RWPE1 (cell line): ENCODE measurements around the gene SPRING1.
"Not testable (repeated sequence)": the region's sequence is repeated elsewhere in the genome, so short reads cannot be mapped to it uniquely, and the experiment has no call there.

ENCODE experiments used
- CTCF ChIA-PET: fragments of 350-600 bp; sonication (Branson Sonifier 250); formaldehyde crosslinking; extraction: SDS; loops from one replicate; lab custom pipeline; 2021; lab: Yijun Ruan, JAX
- POLR2A ChIA-PET: fragments of 400-600 bp; formaldehyde crosslinking; extraction: SDS; loops from one replicate; lab custom pipeline; 2020; ENCODE audit warnings: antibody characterized with exemption; ENCODE audit not compliant: low non-redundant PET; lab: Yijun Ruan, JAX
- DNase-seq: peaks from one replicate; pipeline ENCODE4 v3.0.0; 2012; ENCODE audit warnings: low spot score
- H3K27ac ChIP-seq: fragments of 450-650 bp; 2 replicates; pipeline ENCODE4 v1.5.1; 2017
- CTCF ChIP-seq: fragments of 450-650 bp; conservative IDR thresholded peaks from 2 replicates; pipeline ENCODE4 v1.5.1; 2017; ENCODE audit warnings: low read depth, mild to moderate bottlenecking

The SPRING1 gene

GRCh38 chr12:116745554-116745953 lies 7.7 kb upstream of the SPRING1 start:
- no peak overlapping the region for H3K27ac ChIP-seq
- no peak for DNase-seq
- POLR2A ChIA-PET: no interaction called here
- CTCF ChIA-PET: interaction anchor here (0.6 to 0.7 kb wide), 2 partner anchors 20 to 50 kb away, joined by 3 to 5 read pairs; no protein-coding TSS in a partner anchor
- TF ChIP-seq CTCF: no peak

- no peak for DNase-seq
- H3K27ac ChIP-seq: no peak overlapping the region
- no peak for TF ChIP-seq CTCF
- ChIA-PET CTCF (interaction anchor here (0.7 kb wide), 1 partner anchor 51 kb away, joined by 5 read pairs; no protein-coding TSS in a partner anchor), POLR2A (no interaction called here)
Observed at GRCh38 chr12:116744766-116745165, 6.9 kb upstream of the SPRING1 start.

GRCh38 chr12:116742787-116743186 lies 4.9 kb upstream of the SPRING1 start:
- ChIA-PET CTCF (interaction anchor here (0.6 kb wide), 1 partner anchor 154 kb away, joined by 5 read pairs; no protein-coding TSS in a partner anchor), POLR2A (interaction anchor here (0.7 kb wide), 1 partner anchor 286 kb away, joined by 5 read pairs; no protein-coding TSS in a partner anchor)
- H3K27ac ChIP-seq, DNase-seq: not testable (repeated sequence)

GRCh38 chr12:116739381-116739887 lies 1.6 kb upstream of the SPRING1 start:
- TF ChIP-seq CTCF: no peak
- ChIA-PET POLR2A (no interaction called here), CTCF (no interaction called here)
- H3K27ac ChIP-seq: no peak overlapping the region
- no peak for DNase-seq

- peak overlapping the region; percentile 64 for H3K27ac ChIP-seq
- CTCF ChIA-PET: interaction anchor here (0.6 kb wide), 1 partner anchor 834 kb away, joined by 4 read pairs; no protein-coding TSS in a partner anchor
- TF ChIP-seq CTCF: no peak
- DNase-seq: peak; percentile 31
- POLR2A ChIA-PET: interaction anchor here (0.5 kb wide), 1 partner anchor 1246 kb away, joined by 3 read pairs; no protein-coding TSS in a partner anchor
Observed at GRCh38 chr12:116736962-116737773, 701 bp downstream of the SPRING1 start.

GRCh38 chr12:116735951-116736599 lies 1.8 kb downstream of the SPRING1 start:
- POLR2A ChIA-PET: interaction anchor here (0.5 kb wide), 1 partner anchor 1247 kb away, joined by 3 read pairs; no protein-coding TSS in a partner anchor
- CTCF ChIA-PET: interaction anchor here (0.6 kb wide), 1 partner anchor 833 kb away, joined by 4 read pairs; no protein-coding TSS in a partner anchor

More at GRCh38 chr12:116735951-116736599, 1.8 kb downstream of the SPRING1 start:
- DNase-seq: no peak
- no peak overlapping the region for H3K27ac ChIP-seq
- no peak for TF ChIP-seq CTCF
